Astrocyte (in vitro differentiated cells and primary cell): ENCODE data around the gene APC2. TPM values are rescaled to one million over a fixed set of nuclear protein-coding genes. Genes with fewer than 3 reads are reported as not detected.

Source experiments
- DNase-seq: peaks from one replicate; pipeline ENCODE4 v3.0.0-alpha.2; 2010; ENCODE audit warnings: low read depth
- FAIRE-seq: peaks from 2 replicates; lab custom pipeline; 2011; peaks lifted over from hg19 to GRCh38; lab: Jason Lieb, UNC
- H2AFZ ChIP-seq: 2 replicates; pipeline ENCODE4 v1.6.0; 2012; ENCODE audit warnings: low read depth, low read length, inconsistent platforms
- H3K27ac ChIP-seq: 2 replicates; pipeline ENCODE4 v1.5.1; 2011; ENCODE audit warnings: low read depth, low read length, inconsistent platforms
- H3K27me3 ChIP-seq: 2 replicates; pipeline ENCODE4 v1.6.0; 2011; ENCODE audit warnings: low read length, inconsistent platforms; ENCODE audit not compliant: insufficient read depth
- H3K36me3 ChIP-seq: 2 replicates; pipeline ENCODE4 v1.5.1; 2011; ENCODE audit warnings: low read length, inconsistent platforms; ENCODE audit not compliant: insufficient read depth
- H3K4me1 ChIP-seq: 2 replicates; pipeline ENCODE4 v1.5.1; 2011; ENCODE audit warnings: low read length, inconsistent platforms; ENCODE audit not compliant: insufficient read depth
- H3K4me2 ChIP-seq: 2 replicates; pipeline ENCODE4 v1.6.0; 2012; ENCODE audit warnings: low read length, inconsistent platforms
- H3K4me3 ChIP-seq: 2 replicates; pipeline ENCODE4 v1.5.1; 2011; ENCODE audit warnings: low read depth, mild to moderate bottlenecking, low read length, inconsistent platforms; ENCODE audit not compliant: insufficient read depth
- H3K79me2 ChIP-seq: 2 replicates; pipeline ENCODE4 v1.6.0; 2012; ENCODE audit warnings: mild to moderate bottlenecking, low read length, inconsistent platforms; ENCODE audit not compliant: insufficient read depth
- H3K9ac ChIP-seq: 2 replicates; pipeline ENCODE4 v1.6.0; 2012; ENCODE audit warnings: mild to moderate bottlenecking, low read length, inconsistent platforms
- H3K9me3 ChIP-seq: 2 replicates; pipeline ENCODE4 v1.5.1; 2012; ENCODE audit warnings: low read depth, mild to moderate bottlenecking, low read length, inconsistent platforms; ENCODE audit not compliant: insufficient read depth
- H4K20me1 ChIP-seq: 2 replicates; pipeline ENCODE4 v1.6.0; 2012; ENCODE audit warnings: low read length, inconsistent platforms; ENCODE audit not compliant: insufficient read depth
- H3K27ac Mint-ChIP-seq: one replicate; pipeline ENCODE4 v1.8.0; 2021; ENCODE audit warnings: mild to moderate bottlenecking, mixed read lengths; ENCODE audit not compliant: unreplicated experiment
- H3K27me3 Mint-ChIP-seq: one replicate; pipeline ENCODE4 v1.8.0; 2021; ENCODE audit warnings: low read depth, mixed read lengths; ENCODE audit not compliant: unreplicated experiment
- H3K36me3 Mint-ChIP-seq: one replicate; pipeline ENCODE4 v1.8.0; 2021; ENCODE audit warnings: low read depth, mixed read lengths; ENCODE audit not compliant: unreplicated experiment
- H3K4me1 Mint-ChIP-seq: one replicate; pipeline ENCODE4 v1.8.0; 2021; ENCODE audit warnings: low read depth, mixed read lengths; ENCODE audit not compliant: unreplicated experiment
- H3K4me3 Mint-ChIP-seq: one replicate; pipeline ENCODE4 v1.8.0; 2021; ENCODE audit warnings: mild to moderate bottlenecking, moderate library complexity, mixed read lengths; ENCODE audit not compliant: unreplicated experiment
- H3K9me3 Mint-ChIP-seq: one replicate; pipeline ENCODE4 v1.8.0; 2021; ENCODE audit warnings: mild to moderate bottlenecking, mixed read lengths; ENCODE audit not compliant: unreplicated experiment
- CTCF ChIP-seq: IDR thresholded peaks from 2 replicates; pipeline ENCODE4 v1.5.1; 2011; ENCODE audit warnings: low read depth, mild to moderate bottlenecking, inconsistent platforms, low read length, moderate library complexity; ENCODE audit not compliant: insufficient read depth
- EZH2 ChIP-seq: IDR thresholded peaks from 2 replicates; pipeline ENCODE4 v1.6.1; 2012; ENCODE audit warnings: mild to moderate bottlenecking, low read length, inconsistent platforms; ENCODE audit not compliant: insufficient read depth
- total RNA-seq: library from RNA; stranded (reverse); gene quantifications from 2 replicates; pipeline ENCODE4 v1.2.1, GENCODE V29; 2021

APC2 gene
- total RNA-seq, 1 donor from 2014 or later, result 7.1 TPM

DNA sequence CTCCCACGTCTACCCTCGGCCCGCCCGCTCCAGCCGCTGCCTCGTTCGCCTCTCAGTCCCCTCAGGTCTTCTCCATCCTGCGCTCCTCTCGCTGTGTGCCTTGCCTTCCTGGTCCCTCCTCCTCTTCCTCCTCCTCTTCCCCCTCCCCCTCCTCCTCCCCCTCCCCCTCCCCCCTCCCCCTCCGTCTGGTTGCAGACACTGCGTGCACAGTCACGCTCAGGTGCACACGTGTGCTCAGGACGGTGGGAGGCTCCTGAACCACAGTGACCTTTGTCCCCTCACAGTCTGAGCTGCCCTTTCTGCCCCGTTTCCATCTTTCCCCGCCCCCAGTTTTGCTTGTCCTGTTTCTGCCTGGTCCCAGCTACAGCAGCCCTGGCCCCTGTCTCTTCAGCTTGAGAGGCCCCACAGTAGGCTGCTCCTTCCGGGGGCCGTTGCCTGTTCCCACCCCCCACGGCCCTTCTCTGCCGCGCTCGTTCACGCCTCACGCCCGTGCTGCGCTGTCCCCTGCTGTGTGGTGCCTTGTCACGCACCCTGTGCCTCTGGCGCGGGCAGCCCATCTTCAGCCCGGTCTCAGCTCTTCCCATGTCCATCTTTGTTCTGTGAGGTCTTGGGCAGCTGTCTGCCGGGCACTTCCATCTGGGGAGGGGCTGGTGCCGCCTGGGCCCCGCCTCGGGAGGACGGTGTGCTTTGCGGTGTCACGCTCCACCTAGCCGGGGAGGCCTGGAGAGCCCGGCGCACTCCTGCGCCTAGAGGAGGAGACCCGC, 25.5 kb upstream of the APC2 start:
- no peak overlapping the region for H3K27ac Mint-ChIP-seq

GRCh38 chr19:1425102-1425837, 24.7 kb upstream of the APC2 start:
- Histone ChIP-seq H4K20me1 (peaks cover 72% of the 10 kb centered on the region), H3K36me3 (peaks cover 20% of the 10 kb centered on the region), H3K4me2 (peak overlapping the region; percentile 23), H3K9ac (peak overlapping the region; percentile 32), H2AFZ (no peak overlapping the region), H3K4me1 (peaks cover 10% of the 10 kb centered on the region), H3K9me3 (no peaks in the 10 kb centered on the region), H3K4me3 (no peak overlapping the region), H3K27me3 (no peaks in the 10 kb centered on the region), H3K27ac (peak overlapping the region; percentile 44), H3K79me2 (peaks cover 89% of the 10 kb centered on the region)
- Mint-ChIP-seq H3K27me3 (no peaks in the 10 kb centered on the region), H3K27ac (peak overlapping the region; percentile 10), H3K9me3 (no peaks in the 10 kb centered on the region), H3K4me3 (no peak overlapping the region), H3K4me1 (no peaks in the 10 kb centered on the region), H3K36me3 (peaks cover 6% of the 10 kb centered on the region)
- DNase-seq (no peak), FAIRE-seq (no peak)
- no peak for TF ChIP-seq CTCF
- TF ChIP-seq EZH2, result no peak

More for the DNA sequence above, 25.5 kb upstream of the APC2 start:
- H3K4me3 ChIP-seq, result no peak overlapping the region
- H3K36me3 ChIP-seq, result peaks cover 23% of the 10 kb centered on the region
- peaks cover 90% of the 10 kb centered on the region for H3K79me2 ChIP-seq
- FAIRE-seq (no peak), DNase-seq (no peak)
- Mint-ChIP-seq H3K4me3 (peak overlapping the region; percentile 57), H3K36me3 (peaks cover 6% of the 10 kb centered on the region), H3K4me1 (peaks cover under 1% of the 10 kb centered on the region), H3K9me3 (no peaks in the 10 kb centered on the region), H3K27me3 (no peaks in the 10 kb centered on the region)
- H3K4me1 ChIP-seq, result peaks cover 10% of the 10 kb centered on the region
- peak overlapping the region; percentile 0 for H3K27ac ChIP-seq
- no peak overlapping the region for H3K9ac ChIP-seq
- no peaks in the 10 kb centered on the region for H3K9me3 ChIP-seq
- no peak overlapping the region for H3K4me2 ChIP-seq
- H2AFZ ChIP-seq, result no peak overlapping the region
- H4K20me1 ChIP-seq, result peaks cover 79% of the 10 kb centered on the region
- H3K27me3 ChIP-seq, result no peaks in the 10 kb centered on the region
- no peak for TF ChIP-seq CTCF

DNA sequence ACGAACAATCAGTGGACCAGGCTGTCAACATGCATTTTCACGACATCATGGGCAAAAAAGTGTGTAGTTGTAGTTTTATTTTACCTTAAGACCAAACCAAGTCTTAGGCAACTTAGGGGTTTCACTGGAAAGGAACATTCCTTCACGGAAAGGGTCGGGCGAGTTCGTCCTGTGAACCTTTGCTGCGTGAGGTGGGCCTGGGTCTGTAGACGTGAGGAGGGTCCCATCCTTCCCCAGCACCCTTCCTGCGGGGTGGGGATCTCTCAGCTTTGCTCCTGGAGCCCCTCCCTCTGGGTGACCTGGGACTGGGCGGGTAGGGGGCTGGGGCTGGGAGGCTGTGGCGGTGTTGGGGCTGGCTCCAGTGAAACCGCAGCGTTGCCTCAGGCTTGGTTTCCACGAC, 24.0 kb upstream of the APC2 start:
- Mint-ChIP-seq H3K27ac (peak overlapping the region; percentile 10), H3K4me1 (no peaks in the 10 kb centered on the region), H3K27me3 (no peaks in the 10 kb centered on the region), H3K9me3 (no peaks in the 10 kb centered on the region), H3K36me3 (peaks cover 5% of the 10 kb centered on the region), H3K4me3 (no peak overlapping the region)
- no peak for TF ChIP-seq EZH2
- no peak for TF ChIP-seq CTCF
- Histone ChIP-seq H3K9ac (peak overlapping the region; percentile 32), H3K27me3 (no peaks in the 10 kb centered on the region), H3K9me3 (no peaks in the 10 kb centered on the region), H3K36me3 (peaks cover 15% of the 10 kb centered on the region), H3K4me3 (no peak overlapping the region), H2AFZ (no peak overlapping the region), H4K20me1 (peaks cover 66% of the 10 kb centered on the region), H3K4me2 (no peak overlapping the region), H3K27ac (peak overlapping the region; percentile 44), H3K4me1 (peaks cover 10% of the 10 kb centered on the region), H3K79me2 (peaks cover 85% of the 10 kb centered on the region)
- no peak for DNase-seq
- no peak for FAIRE-seq
